ENCODE data around the gene GLRA3. TPM values are rescaled to one million over a fixed set of nuclear protein-coding genes. Genes with fewer than 3 reads are reported as not detected.
"Not testable (repeated sequence)": the region's sequence is repeated elsewhere in the genome, so short reads cannot be mapped to it uniquely, and the experiment has no call there.

GLRA3 gene
- total and polyA plus RNA-seq, 3 experiments from 2014 or later, result not detected

DNA sequence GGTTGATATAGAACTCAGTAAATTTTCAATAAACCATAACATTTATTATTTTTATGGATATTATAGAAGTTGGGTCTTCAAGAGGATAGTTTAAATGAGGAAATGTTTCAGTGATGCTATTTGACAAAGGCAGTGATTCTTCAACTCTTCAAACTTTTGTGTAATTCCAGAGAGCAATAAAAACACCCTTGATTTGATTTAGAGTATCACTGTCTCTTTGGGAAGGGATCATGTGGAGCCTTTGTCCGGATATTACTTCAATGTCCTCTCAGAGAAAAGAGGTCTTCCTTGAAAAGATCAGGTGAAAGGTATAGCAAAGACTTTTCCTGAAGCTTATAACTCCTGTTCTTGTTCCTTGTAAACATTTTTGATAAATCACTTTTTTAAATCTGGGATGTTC lies 23.3 kb downstream of the GLRA3 start:
- Histone ChIP-seq H3K36me3 (ENCODE audit: insufficient read depth, low read length) (no peaks in the 10 kb centered on the region), H3K27me3 (ENCODE audit: insufficient read depth, low read length, poor library complexity, severe bottlenecking) (no peaks in the 10 kb centered on the region), H3K27ac (ENCODE audit: low read depth, low read length) (no peak overlapping the region), H3K9me3 (ENCODE audit: low read length) (no peaks in the 10 kb centered on the region), H3K4me1 (ENCODE audit: insufficient read depth, low read length) (no peaks in the 10 kb centered on the region), H3K4me3 (ENCODE audit: low read length) (no peak overlapping the region)
- H3K27ac Mint-ChIP-seq, result no peak overlapping the region
- no peaks in the 10 kb centered on the region for H3K27me3 Mint-ChIP-seq
- CTCF ChIA-PET, result no interaction called here
- DNase-seq, result no peak
- H3K4me1 Mint-ChIP-seq, result no peaks in the 10 kb centered on the region
- H3K9me3 Mint-ChIP-seq, result peaks cover 0 to 12% (median 7%) of the 10 kb centered on the region in 5 donors
- POLR2A ChIA-PET, result no interaction called here
- H3K4me3 Mint-ChIP-seq, result no peak overlapping the region
- no peaks in the 10 kb centered on the region for H3K36me3 Mint-ChIP-seq

DNA sequence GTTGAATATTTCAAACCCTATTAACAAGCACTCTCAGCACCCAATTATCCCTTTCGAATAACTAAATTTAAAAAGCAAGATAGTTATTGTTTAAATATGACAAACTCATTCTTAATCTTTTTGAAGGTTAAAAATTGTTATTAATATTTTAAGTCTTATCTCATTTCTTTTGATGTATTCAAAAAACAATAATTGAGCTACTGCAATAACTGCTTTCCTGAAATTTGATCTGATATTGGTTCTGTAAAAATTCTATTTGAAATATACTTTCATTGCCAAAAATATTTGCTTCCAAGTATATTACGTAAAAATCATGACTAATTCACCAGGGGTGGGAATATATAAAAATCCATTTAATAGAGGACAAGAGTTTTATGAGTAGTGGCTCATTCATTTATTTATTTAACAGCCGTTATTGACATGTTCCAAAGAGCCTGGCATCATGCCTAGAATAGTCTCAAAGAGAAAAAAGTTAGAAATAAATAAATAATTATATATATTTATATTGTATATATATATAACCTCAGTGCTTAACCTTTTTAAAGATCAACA lies 34.4 kb downstream of the GLRA3 start:
- Mint-ChIP-seq H3K36me3 (no peaks in the 10 kb centered on the region), H3K27me3 (no peaks in the 10 kb centered on the region), H3K4me1 (no peaks in the 10 kb centered on the region), H3K4me3 (no peak overlapping the region), H3K27ac (no peak overlapping the region), H3K9me3 (peaks cover 0 to 14% (median 0%) of the 10 kb centered on the region in 5 donors)
- Histone ChIP-seq H3K27ac (ENCODE audit: low read depth, low read length) (no peak overlapping the region), H3K27me3 (ENCODE audit: insufficient read depth, low read length, poor library complexity, severe bottlenecking) (no peaks in the 10 kb centered on the region), H3K9me3 (ENCODE audit: low read length) (no peaks in the 10 kb centered on the region), H3K4me3 (ENCODE audit: low read length) (no peak overlapping the region), H3K4me1 (ENCODE audit: insufficient read depth, low read length) (no peaks in the 10 kb centered on the region), H3K36me3 (ENCODE audit: insufficient read depth, low read length) (no peaks in the 10 kb centered on the region)
- ChIA-PET CTCF (no interaction called here), POLR2A (no interaction called here)
- DNase-seq, result no peak

DNA sequence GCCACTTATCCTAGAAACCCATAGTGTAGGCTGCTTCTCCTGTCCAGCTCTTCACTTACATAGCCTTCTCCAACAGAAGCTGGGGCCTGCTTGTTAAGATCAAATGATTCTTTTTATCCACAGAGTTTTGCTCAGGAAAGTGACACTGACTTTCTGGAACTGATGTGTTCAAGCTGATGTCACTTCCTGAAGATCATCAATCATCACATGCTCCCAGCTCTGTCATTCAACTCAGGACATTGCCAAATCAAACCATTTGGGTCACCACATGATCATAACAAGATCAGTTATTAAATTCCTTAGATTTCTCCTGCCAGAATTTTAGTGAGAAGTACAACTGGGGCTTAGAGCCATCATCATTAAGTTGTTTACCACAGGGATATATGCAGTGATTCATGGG lies 39.4 kb downstream of the GLRA3 start:
- Mint-ChIP-seq H3K27me3 (no peaks in the 10 kb centered on the region), H3K9me3 (peaks cover 0 to 11% (median 0%) of the 10 kb centered on the region in 5 donors), H3K36me3 (no peaks in the 10 kb centered on the region), H3K27ac (no peak overlapping the region), H3K4me3 (no peak overlapping the region), H3K4me1 (no peaks in the 10 kb centered on the region)
- H3K4me3 ChIP-seq (ENCODE audit: low read length), result no peak overlapping the region
- no peaks in the 10 kb centered on the region for H3K4me1 ChIP-seq (ENCODE audit: insufficient read depth, low read length)
- no peaks in the 10 kb centered on the region for H3K36me3 ChIP-seq (ENCODE audit: insufficient read depth, low read length)
- no peak overlapping the region for H3K27ac ChIP-seq (ENCODE audit: low read depth, low read length)
- ChIA-PET CTCF (no interaction called here), POLR2A (no interaction called here)
- no peak for DNase-seq
- H3K9me3 ChIP-seq (ENCODE audit: low read length), result no peaks in the 10 kb centered on the region
- H3K27me3 ChIP-seq (ENCODE audit: insufficient read depth, low read length, poor library complexity, severe bottlenecking), result no peaks in the 10 kb centered on the region

DNA sequence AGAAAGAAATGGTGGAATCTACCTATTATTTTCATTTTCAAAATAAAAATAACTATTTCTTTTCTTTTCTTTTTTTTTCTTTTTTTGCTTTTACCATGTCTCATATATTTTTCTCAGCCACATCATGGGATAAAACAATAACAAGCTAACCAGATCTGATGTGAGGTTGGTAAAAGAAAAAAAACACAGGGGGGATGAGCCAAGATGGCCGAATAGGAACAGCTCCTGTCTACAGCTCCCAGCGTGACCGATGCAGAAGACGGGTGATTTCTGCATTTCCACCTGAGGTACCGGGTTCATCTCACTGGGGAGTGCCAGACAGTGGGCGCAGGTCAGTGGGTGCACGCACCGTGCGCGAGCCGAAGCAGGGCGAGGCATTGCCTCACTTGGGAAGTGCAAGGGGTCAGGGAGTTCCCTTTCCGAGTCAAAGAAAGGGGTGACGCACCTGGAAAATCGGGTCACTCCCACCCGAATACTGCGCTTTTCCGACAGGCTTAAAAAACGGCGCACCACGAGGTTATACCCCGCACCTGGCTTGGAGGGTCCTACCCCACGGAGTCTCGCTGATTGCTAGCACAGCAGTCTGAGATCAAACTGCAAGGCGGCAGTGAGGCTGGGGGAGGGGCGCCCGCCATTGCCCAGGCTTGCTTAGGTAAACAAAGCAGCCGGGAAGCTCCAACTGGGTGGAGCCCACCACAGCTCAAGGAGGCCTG lies 50.6 kb downstream of the GLRA3 start:
- H3K4me3 Mint-ChIP-seq; H3K27me3 Mint-ChIP-seq; H3K4me3 ChIP-seq (ENCODE audit: low read length); H3K27ac ChIP-seq (ENCODE audit: low read depth, low read length); H3K27ac Mint-ChIP-seq; DNase-seq; H3K36me3 ChIP-seq (ENCODE audit: insufficient read depth, low read length); H3K4me1 ChIP-seq (ENCODE audit: insufficient read depth, low read length); H3K36me3 Mint-ChIP-seq; POLR2A ChIA-PET; CTCF ChIA-PET; H3K4me1 Mint-ChIP-seq; H3K9me3 Mint-ChIP-seq; H3K27me3 ChIP-seq (ENCODE audit: insufficient read depth, low read length, poor library complexity, severe bottlenecking); H3K9me3 ChIP-seq (ENCODE audit: low read length): not testable (repeated sequence)

DNA sequence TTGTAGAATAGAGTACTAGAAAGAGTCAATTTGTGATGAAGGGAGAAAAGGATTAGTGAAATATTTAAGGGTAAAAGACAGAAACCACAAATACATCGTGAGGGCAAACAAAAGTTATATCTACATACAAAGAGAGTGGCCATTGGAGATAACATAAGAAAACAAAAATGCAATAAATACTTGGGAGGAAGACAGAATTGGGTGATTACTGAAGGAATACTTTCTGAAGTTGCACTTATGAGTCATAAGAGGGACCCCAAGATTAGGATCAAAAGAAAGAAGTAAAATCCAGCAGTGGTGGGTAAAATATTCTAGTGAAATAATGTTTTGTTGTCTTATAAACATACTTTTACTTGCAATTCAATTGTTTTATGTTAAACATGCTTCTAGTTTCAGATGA lies 53.7 kb downstream of the GLRA3 start:
- no peaks in the 10 kb centered on the region for H3K4me1 Mint-ChIP-seq
- peaks cover 0 to 10% (median 0%) of the 10 kb centered on the region in 5 donors for H3K9me3 Mint-ChIP-seq
- no peaks in the 10 kb centered on the region for H3K4me1 ChIP-seq (ENCODE audit: insufficient read depth, low read length)
- no peak overlapping the region for H3K4me3 Mint-ChIP-seq
- CTCF ChIA-PET, result no interaction called here
- no peaks in the 10 kb centered on the region for H3K36me3 Mint-ChIP-seq
- no peaks in the 10 kb centered on the region for H3K36me3 ChIP-seq (ENCODE audit: insufficient read depth, low read length)
- POLR2A ChIA-PET, result no interaction called here
- DNase-seq, result no peak
- H3K9me3 ChIP-seq (ENCODE audit: low read length), result no peaks in the 10 kb centered on the region
- no peak overlapping the region for H3K4me3 ChIP-seq (ENCODE audit: low read length)
- no peak overlapping the region for H3K27ac Mint-ChIP-seq
- H3K27me3 Mint-ChIP-seq, result no peaks in the 10 kb centered on the region
- H3K27me3 ChIP-seq (ENCODE audit: insufficient read depth, low read length, poor library complexity, severe bottlenecking), result no peaks in the 10 kb centered on the region
- H3K27ac ChIP-seq (ENCODE audit: low read depth, low read length), result no peak overlapping the region

DNA sequence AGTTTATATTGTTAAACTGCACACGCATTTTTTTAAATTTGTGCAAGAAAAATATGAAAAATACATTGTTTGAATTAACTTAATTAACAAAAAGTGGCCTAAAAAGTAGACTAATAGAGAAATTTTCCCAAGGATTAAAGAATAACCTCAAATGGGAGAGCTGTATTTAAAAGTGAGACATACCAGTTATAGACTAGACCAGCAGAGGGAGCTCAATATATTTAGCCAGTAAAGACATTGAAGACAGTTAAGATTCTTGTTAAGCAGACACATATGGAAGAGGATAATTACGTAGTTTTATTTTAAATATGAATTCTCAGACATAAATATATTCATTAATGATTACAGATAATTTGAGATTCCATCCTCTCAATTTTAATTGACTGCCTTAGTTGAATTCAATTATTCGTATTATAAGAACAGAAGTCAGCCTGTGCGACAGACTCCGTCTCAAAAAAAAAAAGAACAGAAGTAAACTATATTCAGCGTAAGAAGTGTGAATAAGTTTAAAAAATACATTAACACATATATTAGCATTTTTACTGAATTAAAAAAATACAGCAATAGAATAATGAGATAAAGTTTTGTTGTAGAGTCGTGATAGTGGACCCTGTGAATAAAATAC lies 64.8 kb downstream of the GLRA3 start:
- H3K36me3 ChIP-seq (ENCODE audit: insufficient read depth, low read length), result no peaks in the 10 kb centered on the region
- Mint-ChIP-seq H3K4me1 (no peaks in the 10 kb centered on the region), H3K36me3 (no peaks in the 10 kb centered on the region), H3K9me3 (peaks cover 0 to 6% (median 0%) of the 10 kb centered on the region in 5 donors), H3K27ac (no peak overlapping the region), H3K4me3 (no peak overlapping the region), H3K27me3 (peaks cover 0 to 1% of the 10 kb centered on the region in 2 donors)
- no peaks in the 10 kb centered on the region for H3K4me1 ChIP-seq (ENCODE audit: insufficient read depth, low read length)
- H3K4me3 ChIP-seq (ENCODE audit: low read length), result no peak overlapping the region
- ChIA-PET POLR2A (no interaction called here), CTCF (no interaction called here)
- H3K27ac ChIP-seq (ENCODE audit: low read depth, low read length), result no peak overlapping the region
- no peak for DNase-seq
- no peaks in the 10 kb centered on the region for H3K27me3 ChIP-seq (ENCODE audit: insufficient read depth, low read length, poor library complexity, severe bottlenecking)
- H3K9me3 ChIP-seq (ENCODE audit: low read length), result no peaks in the 10 kb centered on the region

DNA sequence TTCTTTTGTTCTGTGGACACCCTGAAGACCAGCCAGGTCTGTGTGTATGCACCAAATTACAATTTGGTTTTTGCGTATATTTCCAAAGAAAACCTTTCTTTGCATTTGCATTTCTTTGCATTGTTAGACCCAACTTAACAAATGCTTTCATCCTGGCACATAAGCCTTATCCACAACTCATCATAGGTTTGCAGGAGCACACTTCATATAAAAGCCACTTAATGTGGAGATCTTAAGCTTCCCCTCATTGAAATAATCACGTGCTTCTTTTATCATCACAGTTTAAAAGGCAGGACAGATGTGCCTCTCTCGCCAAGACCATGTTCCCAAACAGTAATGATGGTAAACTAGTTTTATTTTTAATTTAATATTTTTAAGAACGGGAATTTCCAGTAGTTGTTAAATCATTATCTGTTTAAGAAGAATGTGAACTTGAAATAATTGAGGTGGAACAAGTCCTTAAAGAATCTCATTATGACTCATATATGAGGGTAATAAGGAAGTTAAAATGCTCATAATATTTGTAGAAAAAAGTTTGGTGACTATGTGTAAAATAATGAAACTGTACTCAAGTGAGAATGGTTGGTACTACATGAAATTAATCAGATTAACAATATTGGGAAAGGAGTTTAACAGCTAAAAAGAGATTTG lies 65.5 kb downstream of the GLRA3 start:
- H3K9me3 Mint-ChIP-seq, result peaks cover 0 to 6% (median 0%) of the 10 kb centered on the region in 5 donors
- DNase-seq, result no peak
- no peaks in the 10 kb centered on the region for H3K36me3 Mint-ChIP-seq
- H3K4me1 ChIP-seq (ENCODE audit: insufficient read depth, low read length), result no peaks in the 10 kb centered on the region
- H3K9me3 ChIP-seq (ENCODE audit: low read length), result no peaks in the 10 kb centered on the region
- CTCF ChIA-PET, result no interaction called here
- H3K27ac ChIP-seq (ENCODE audit: low read depth, low read length), result no peak overlapping the region
- POLR2A ChIA-PET, result no interaction called here
- H3K4me3 Mint-ChIP-seq, result no peak overlapping the region
- no peak overlapping the region for H3K4me3 ChIP-seq (ENCODE audit: low read length)
- H3K27me3 ChIP-seq (ENCODE audit: insufficient read depth, low read length, poor library complexity, severe bottlenecking), result no peaks in the 10 kb centered on the region
- no peak overlapping the region for H3K27ac Mint-ChIP-seq
- no peaks in the 10 kb centered on the region for H3K36me3 ChIP-seq (ENCODE audit: insufficient read depth, low read length)
- H3K27me3 Mint-ChIP-seq, result peaks cover 0 to 1% of the 10 kb centered on the region in 2 donors
- no peaks in the 10 kb centered on the region for H3K4me1 Mint-ChIP-seq

DNA sequence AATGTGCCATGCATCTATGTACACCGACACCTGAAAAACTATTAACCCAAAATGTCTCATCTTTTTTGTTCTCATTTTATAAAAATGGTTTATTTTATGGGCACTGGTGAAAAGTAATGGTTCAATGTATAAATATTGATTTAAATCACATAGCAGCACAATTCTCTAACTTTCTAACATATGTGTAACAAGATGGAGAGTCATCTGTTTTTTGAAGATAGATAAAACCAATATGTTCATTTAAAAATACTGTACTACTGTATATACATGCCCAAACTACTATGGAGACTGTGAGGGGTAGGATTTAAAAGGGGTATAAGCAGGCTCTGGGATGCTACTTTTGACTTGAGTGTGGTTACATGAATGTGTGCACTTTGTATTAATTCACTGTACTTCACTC lies 67.6 kb downstream of the GLRA3 start:
- Mint-ChIP-seq H3K27me3 (peaks cover 0 to 4% of the 10 kb centered on the region in 2 donors), H3K9me3 (peaks cover 0 to 7% (median 0%) of the 10 kb centered on the region in 5 donors), H3K27ac (no peak overlapping the region), H3K4me1 (no peaks in the 10 kb centered on the region), H3K4me3 (no peak overlapping the region), H3K36me3 (no peaks in the 10 kb centered on the region)
- Histone ChIP-seq H3K27me3 (ENCODE audit: insufficient read depth, low read length, poor library complexity, severe bottlenecking) (no peaks in the 10 kb centered on the region), H3K4me3 (ENCODE audit: low read length) (no peak overlapping the region), H3K27ac (ENCODE audit: low read depth, low read length) (no peak overlapping the region), H3K9me3 (ENCODE audit: low read length) (no peaks in the 10 kb centered on the region), H3K4me1 (ENCODE audit: insufficient read depth, low read length) (no peaks in the 10 kb centered on the region), H3K36me3 (ENCODE audit: insufficient read depth, low read length) (no peaks in the 10 kb centered on the region)
- no peak for DNase-seq
- POLR2A ChIA-PET, result no interaction called here
- CTCF ChIA-PET, result no interaction called here
